GM13977 (cell line): ENCODE results near the gene AHRR.

ENCODE experiments used
- DNase-seq: peaks from one replicate; pipeline ENCODE4 v3.0.0; 2012; ENCODE audit warnings: low spot score
- in situ Hi-C: fragments of 300-500 bp; cut with MboI; formaldehyde crosslinking; loops from one replicate; pipeline ENCODE4 v1.12.0; 2022; ENCODE audit warnings: low sequenced_read_pairs, low pct_unique_long_range_greater_than_20kb, mixed read lengths, inconsistent platforms; ENCODE audit not compliant: unreplicated experiment
- TF ChIP-seq, protein P1 (sequence below): IDR thresholded peaks from 2 replicates; pipeline ENCODE4 v1.5.1; 2012; ENCODE audit warnings: mild to moderate bottlenecking, control low read depth; ENCODE audit not compliant: insufficient read depth; ENCODE audit errors: extremely low read depth, missing control alignments

AHRR gene

GRCh38 chr5:478369-478981 is 157.0 kb downstream of the AHRR start:
- in situ Hi-C loops, result no loop called here
- TF ChIP-seq, protein P1, sequence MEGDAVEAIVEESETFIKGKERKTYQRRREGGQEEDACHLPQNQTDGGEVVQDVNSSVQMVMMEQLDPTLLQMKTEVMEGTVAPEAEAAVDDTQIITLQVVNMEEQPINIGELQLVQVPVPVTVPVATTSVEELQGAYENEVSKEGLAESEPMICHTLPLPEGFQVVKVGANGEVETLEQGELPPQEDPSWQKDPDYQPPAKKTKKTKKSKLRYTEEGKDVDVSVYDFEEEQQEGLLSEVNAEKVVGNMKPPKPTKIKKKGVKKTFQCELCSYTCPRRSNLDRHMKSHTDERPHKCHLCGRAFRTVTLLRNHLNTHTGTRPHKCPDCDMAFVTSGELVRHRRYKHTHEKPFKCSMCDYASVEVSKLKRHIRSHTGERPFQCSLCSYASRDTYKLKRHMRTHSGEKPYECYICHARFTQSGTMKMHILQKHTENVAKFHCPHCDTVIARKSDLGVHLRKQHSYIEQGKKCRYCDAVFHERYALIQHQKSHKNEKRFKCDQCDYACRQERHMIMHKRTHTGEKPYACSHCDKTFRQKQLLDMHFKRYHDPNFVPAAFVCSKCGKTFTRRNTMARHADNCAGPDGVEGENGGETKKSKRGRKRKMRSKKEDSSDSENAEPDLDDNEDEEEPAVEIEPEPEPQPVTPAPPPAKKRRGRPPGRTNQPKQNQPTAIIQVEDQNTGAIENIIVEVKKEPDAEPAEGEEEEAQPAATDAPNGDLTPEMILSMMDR, result no peak
- DNase-seq, result no peak

DNA sequence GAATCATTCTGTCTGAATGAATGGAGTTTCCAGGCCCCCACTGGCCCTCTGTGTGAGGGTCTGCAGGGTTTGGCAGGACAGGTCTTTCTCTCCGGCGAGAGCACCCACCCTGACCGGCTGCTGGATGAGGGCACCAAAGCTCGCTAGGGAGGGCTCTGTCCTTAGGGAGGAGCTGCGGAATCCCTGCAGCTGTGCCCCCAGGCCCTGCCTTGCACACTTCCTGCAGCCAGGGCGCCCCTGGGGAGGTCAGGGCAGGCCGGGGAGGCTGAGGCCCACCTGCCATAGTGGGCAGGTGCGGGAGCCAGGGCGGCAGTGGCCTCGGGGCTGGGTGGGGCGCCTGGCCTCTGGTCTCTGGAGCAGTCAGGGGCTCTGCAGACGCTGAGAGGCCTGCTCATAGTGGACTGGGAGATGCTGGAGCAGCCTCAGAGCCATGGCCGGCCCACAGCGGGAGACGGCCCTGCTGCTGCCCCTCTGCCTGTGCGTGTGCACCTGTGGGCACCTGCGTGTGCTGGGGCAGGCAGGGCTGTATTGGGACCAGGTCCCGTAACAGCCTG is 157.5 kb downstream of the AHRR start:
- DNase-seq, result no peak
- in situ Hi-C loops, result no loop called here

DNA sequence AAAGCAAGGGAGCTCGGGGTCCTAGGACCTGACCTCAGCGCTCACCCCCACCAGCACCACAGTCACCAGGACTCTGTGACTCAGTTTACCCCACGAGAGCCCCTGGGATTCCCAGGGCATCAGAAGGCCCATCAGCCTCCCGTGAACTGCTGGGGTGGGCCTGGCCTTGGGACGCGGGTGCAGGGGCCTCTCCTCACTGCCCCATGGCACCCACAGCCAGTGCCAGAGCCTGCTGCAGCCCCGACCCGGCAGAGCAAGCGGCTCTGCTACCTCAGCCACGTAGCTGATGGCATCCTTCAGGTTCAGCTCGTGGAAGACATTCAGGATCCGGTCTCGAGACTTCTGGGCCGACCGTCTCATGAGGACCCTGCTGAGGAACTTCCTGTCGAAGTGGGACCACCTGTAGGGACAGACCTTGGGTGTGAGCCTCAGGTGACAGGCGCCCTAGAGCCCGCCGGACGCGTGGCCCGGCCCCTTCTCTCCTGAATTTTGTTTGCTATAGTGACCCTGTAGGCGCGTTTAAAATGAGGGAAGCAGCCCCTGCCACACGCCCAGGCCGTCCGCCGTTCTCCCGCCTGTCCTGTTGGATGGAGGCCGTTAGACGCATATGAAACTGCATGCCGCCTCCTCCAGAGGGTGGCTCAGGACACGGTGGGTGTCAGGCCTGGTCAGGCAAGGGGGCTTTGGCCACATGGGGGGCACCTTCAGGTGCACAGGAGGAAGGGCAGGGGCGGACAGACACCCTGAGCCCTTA is 158.2 kb downstream of the AHRR start:
- in situ Hi-C loops, result no loop called here
- TF ChIP-seq, protein P1, result no peak

More for the DNA sequence above, 157.5 kb downstream of the AHRR start:
- TF ChIP-seq, protein P1, result no peak

GRCh38 chr5:481347-481746 is 159.8 kb downstream of the AHRR start:
- in situ Hi-C loops, result no loop called here
- TF ChIP-seq, protein P1, result no peak
- DNase-seq, result no peak

More for the DNA sequence above, 158.2 kb downstream of the AHRR start:
- no peak for DNase-seq

GRCh38 chr5:482021-482420 is 160.5 kb downstream of the AHRR start:
- TF ChIP-seq, protein P1, result no peak
- DNase-seq, result no peak
- in situ Hi-C loops, result no loop called here

GRCh38 chr5:482506-482905 is 161.0 kb downstream of the AHRR start:
- in situ Hi-C loops, result no loop called here
- TF ChIP-seq, protein P1, result no peak
- DNase-seq, result no peak
